ENCODE results near the gene RASSF8.

RASSF8 gene

DNA sequence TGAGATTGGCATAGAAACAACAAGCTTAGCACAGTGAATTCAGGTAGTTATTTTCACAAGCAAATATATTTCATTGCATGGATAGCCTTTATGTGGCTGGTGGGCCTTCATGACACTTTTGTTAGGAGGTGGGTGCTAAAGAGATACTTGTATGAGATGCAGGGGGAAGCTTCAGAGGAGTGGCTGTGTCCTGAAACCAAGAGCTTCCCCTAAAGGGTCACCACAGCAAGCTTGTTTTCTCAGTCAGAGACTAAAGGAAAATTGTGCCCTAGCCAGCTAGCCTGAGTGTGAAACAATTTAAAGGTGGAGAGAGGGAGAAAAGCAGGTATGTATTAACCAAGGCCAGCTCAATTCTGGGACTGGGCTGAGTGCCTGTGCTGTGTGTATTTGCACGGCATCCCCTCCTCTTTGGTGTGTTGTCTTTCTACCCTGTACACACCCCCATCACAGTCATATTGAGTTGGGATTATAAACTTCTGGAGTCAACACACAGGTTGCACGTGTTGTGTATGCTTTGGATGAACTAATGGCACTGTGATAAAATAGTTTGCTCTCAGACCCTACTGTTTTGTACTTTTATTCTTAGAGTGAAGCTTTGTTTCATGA, 79.2 kb downstream of the RASSF8 start:
- no peaks in the 10 kb centered on the region for H3K27me3 ChIP-seq (ENCODE audit: low read length)
- H3F3A ChIP-seq (ENCODE audit: insufficient read depth), result no peaks in the 10 kb centered on the region
- no peaks in the 10 kb centered on the region for H3K9me3 ChIP-seq (ENCODE audit: insufficient read depth, low read length)
- H4K20me1 ChIP-seq (ENCODE audit: low read depth, low read length), result no peaks in the 10 kb centered on the region
- H3K4me3 ChIP-seq (ENCODE audit: insufficient read depth, low read length, poor library complexity, severe bottlenecking), result no peak overlapping the region
- no peak overlapping the region for H3K9ac ChIP-seq (ENCODE audit: low read length)
- H3K36me3 ChIP-seq (ENCODE audit: low read length), result no peaks in the 10 kb centered on the region
- H2AFZ ChIP-seq (ENCODE audit: low read depth, low read length, severe bottlenecking), result no peak overlapping the region
- no peaks in the 10 kb centered on the region for H3K9me2 ChIP-seq (replicated peaks; ENCODE audit: insufficient read depth, low read length)
- H3K27ac ChIP-seq (ENCODE audit: low read depth, low read length), result no peak overlapping the region
- H3K79me2 ChIP-seq (ENCODE audit: insufficient read depth, low read length), result no peaks in the 10 kb centered on the region
- TF ChIP-seq EZH2phosphoT487 (conservative IDR thresholded peaks at IDR 0.05; ENCODE audit: low read length), result no peak
- TF ChIP-seq, protein P1, sequence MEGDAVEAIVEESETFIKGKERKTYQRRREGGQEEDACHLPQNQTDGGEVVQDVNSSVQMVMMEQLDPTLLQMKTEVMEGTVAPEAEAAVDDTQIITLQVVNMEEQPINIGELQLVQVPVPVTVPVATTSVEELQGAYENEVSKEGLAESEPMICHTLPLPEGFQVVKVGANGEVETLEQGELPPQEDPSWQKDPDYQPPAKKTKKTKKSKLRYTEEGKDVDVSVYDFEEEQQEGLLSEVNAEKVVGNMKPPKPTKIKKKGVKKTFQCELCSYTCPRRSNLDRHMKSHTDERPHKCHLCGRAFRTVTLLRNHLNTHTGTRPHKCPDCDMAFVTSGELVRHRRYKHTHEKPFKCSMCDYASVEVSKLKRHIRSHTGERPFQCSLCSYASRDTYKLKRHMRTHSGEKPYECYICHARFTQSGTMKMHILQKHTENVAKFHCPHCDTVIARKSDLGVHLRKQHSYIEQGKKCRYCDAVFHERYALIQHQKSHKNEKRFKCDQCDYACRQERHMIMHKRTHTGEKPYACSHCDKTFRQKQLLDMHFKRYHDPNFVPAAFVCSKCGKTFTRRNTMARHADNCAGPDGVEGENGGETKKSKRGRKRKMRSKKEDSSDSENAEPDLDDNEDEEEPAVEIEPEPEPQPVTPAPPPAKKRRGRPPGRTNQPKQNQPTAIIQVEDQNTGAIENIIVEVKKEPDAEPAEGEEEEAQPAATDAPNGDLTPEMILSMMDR (IDR thresholded peaks at IDR 0.05; ENCODE audit: insufficient read depth, low read length, poor library complexity, severe bottlenecking), result no peak
- no peak overlapping the region for H3K4me2 ChIP-seq (ENCODE audit: low read depth, low read length, poor library complexity, severe bottlenecking)

DNA sequence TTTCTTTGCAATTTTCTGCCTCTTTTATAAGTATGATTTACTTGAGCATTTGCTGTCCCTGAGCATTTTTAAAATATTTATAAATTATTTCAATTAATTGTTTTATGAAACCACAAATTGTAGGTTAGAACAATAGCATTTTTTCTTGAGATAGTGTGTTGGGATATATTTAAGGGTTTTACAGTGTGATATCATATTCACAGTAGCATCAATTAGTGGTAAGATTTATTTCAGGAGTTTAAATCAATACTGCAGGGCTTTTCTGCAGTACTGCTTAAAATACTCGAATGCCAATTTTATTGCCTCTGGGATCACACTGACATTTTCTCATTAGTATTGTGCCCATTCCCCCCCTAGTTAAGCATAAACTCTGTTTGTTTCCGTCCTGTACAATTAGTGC, 84.2 kb downstream of the RASSF8 start:
- no peaks in the 10 kb centered on the region for H3K9me3 ChIP-seq (ENCODE audit: insufficient read depth, low read length)
- H3K36me3 ChIP-seq (ENCODE audit: low read length), result no peaks in the 10 kb centered on the region
- H3K9ac ChIP-seq (ENCODE audit: low read length), result no peak overlapping the region
- H2AFZ ChIP-seq (ENCODE audit: low read depth, low read length, severe bottlenecking), result no peak overlapping the region
- H3K4me2 ChIP-seq (ENCODE audit: low read depth, low read length, poor library complexity, severe bottlenecking), result no peak overlapping the region
- no peak overlapping the region for H3K27ac ChIP-seq (ENCODE audit: low read depth, low read length)
- H3K9me2 ChIP-seq (replicated peaks; ENCODE audit: insufficient read depth, low read length), result no peaks in the 10 kb centered on the region
- TF ChIP-seq EZH2phosphoT487 (conservative IDR thresholded peaks at IDR 0.05; ENCODE audit: low read length), result no peak
- TF ChIP-seq, protein P1 (IDR thresholded peaks at IDR 0.05; ENCODE audit: insufficient read depth, low read length, poor library complexity, severe bottlenecking), result no peak
- no peaks in the 10 kb centered on the region for H3F3A ChIP-seq (ENCODE audit: insufficient read depth)
- no peaks in the 10 kb centered on the region for H4K20me1 ChIP-seq (ENCODE audit: low read depth, low read length)
- no peaks in the 10 kb centered on the region for H3K79me2 ChIP-seq (ENCODE audit: insufficient read depth, low read length)
- H3K4me3 ChIP-seq (ENCODE audit: insufficient read depth, low read length, poor library complexity, severe bottlenecking), result no peak overlapping the region
- no peaks in the 10 kb centered on the region for H3K27me3 ChIP-seq (ENCODE audit: low read length)

DNA sequence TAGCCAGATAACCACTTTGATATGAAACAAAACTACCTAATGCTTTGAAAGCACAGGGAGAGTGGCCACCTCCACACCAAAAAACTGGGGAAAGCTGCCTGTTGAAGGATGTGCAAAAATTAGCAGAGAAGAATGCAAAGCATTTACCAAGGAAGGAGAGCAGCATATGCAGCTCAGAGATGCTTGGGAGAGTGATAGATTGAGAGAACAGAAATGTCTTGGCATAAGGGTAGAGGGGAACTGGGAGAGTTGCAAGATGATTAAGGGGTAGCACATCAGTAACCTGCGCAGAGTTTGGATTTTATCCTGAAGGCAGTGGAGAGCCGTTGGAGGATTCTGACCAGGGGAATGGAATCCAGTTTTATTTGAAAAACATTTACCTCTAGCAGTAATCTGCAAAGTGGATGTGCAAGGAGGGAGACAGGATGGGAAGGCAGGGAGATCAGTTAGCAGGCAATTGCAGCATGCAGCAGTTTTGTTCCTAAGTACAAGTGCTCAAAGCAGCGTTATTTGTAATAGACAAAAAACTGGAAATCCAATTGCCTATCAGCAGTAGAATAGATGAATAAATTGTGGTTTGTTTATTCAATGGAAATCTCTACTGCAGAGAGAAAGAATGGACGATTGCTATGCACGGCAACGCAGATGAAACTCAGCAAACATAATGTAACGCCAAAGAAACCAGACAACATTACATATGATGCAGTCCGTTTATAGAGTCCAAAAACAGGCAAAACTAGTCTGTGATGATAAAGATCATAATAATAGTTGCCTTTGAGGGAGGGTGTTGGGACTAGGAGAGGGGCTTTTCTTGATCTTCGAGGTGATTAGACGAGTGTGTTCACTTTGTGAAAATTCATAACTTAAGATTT, 84.9 kb downstream of the RASSF8 start:
- Histone ChIP-seq H3K27me3 (ENCODE audit: low read length) (no peaks in the 10 kb centered on the region), H3K9me3 (ENCODE audit: insufficient read depth, low read length) (no peaks in the 10 kb centered on the region), H3F3A (ENCODE audit: insufficient read depth) (no peaks in the 10 kb centered on the region), H3K9ac (ENCODE audit: low read length) (no peak overlapping the region), H3K36me3 (ENCODE audit: low read length) (no peaks in the 10 kb centered on the region), H2AFZ (ENCODE audit: low read depth, low read length, severe bottlenecking) (no peak overlapping the region), H3K79me2 (ENCODE audit: insufficient read depth, low read length) (no peaks in the 10 kb centered on the region), H3K4me2 (ENCODE audit: low read depth, low read length, poor library complexity, severe bottlenecking) (no peak overlapping the region), H4K20me1 (ENCODE audit: low read depth, low read length) (no peaks in the 10 kb centered on the region), H3K9me2 (replicated peaks; ENCODE audit: insufficient read depth, low read length) (no peaks in the 10 kb centered on the region), H3K4me3 (ENCODE audit: insufficient read depth, low read length, poor library complexity, severe bottlenecking) (no peak overlapping the region), H3K27ac (ENCODE audit: low read depth, low read length) (no peak overlapping the region)
- TF ChIP-seq, protein P1 (IDR thresholded peaks at IDR 0.05; ENCODE audit: insufficient read depth, low read length, poor library complexity, severe bottlenecking), result no peak
- TF ChIP-seq EZH2phosphoT487 (conservative IDR thresholded peaks at IDR 0.05; ENCODE audit: low read length), result no peak

Data from SU-DHL-6 (cell line).